Measurements from ENCODE around the gene TRIO.
"Not testable (repeated sequence)": the region's sequence is repeated elsewhere in the genome, so short reads cannot be mapped to it uniquely, and the experiment has no call there.

Gene TRIO

DNA sequence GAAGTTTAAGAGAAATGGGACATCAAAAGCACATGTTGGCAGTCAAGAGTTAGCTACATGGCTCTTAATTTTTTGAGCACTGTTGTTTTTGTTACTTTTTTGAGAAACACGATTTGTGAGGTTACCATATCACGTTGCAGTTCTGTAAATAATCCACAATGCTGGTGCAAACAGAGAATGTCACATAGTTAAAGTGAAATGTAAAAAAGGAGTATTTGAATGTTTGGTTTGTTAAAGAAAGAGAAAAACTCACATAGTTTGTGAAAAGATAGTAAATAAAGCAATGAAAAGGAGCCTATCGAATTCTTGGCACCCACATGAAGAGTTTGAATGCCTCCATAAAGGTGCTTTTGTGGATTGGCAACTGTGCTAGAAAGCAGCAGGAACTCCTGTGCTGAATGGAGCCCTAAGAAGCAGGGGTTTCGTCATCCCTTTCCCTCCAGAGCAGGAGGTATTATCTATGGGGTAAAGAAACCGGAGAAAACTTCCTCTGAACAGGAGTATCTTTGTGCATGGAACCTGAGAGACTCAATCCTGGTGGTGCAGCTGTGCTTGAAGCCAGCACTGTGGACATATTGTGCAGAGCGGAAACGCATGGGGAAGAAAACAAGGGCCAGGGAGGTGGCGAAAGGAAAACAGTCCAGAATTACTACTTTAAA, 289.9 kb downstream of the TRIO start:
- ATAC-seq (ENCODE audit: insufficient read depth, low read depth) (no peak), DNase-seq (no peak)
- no peak overlapping the region for H3K4me3 ChIP-seq (ENCODE audit: low read depth in 1 of 2, low read length in 2 of 2)
- no peaks in the 10 kb centered on the region for H4K20me1 ChIP-seq (ENCODE audit: insufficient read depth, low read length)
- H2AFZ ChIP-seq (ENCODE audit: low read depth, low read length), result no peak overlapping the region
- H3K4me2 ChIP-seq (ENCODE audit: insufficient read depth, low read length), result no peak overlapping the region
- TF ChIP-seq, protein P1, sequence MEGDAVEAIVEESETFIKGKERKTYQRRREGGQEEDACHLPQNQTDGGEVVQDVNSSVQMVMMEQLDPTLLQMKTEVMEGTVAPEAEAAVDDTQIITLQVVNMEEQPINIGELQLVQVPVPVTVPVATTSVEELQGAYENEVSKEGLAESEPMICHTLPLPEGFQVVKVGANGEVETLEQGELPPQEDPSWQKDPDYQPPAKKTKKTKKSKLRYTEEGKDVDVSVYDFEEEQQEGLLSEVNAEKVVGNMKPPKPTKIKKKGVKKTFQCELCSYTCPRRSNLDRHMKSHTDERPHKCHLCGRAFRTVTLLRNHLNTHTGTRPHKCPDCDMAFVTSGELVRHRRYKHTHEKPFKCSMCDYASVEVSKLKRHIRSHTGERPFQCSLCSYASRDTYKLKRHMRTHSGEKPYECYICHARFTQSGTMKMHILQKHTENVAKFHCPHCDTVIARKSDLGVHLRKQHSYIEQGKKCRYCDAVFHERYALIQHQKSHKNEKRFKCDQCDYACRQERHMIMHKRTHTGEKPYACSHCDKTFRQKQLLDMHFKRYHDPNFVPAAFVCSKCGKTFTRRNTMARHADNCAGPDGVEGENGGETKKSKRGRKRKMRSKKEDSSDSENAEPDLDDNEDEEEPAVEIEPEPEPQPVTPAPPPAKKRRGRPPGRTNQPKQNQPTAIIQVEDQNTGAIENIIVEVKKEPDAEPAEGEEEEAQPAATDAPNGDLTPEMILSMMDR (IDR thresholded peaks at IDR 0.05; ENCODE audit: borderline replicate concordance, extremely low read depth, low read length, poor library complexity, severe bottlenecking), result no peak
- TF ChIP-seq EZH2 (IDR thresholded peaks at IDR 0.05; ENCODE audit: borderline replicate concordance, low read depth, low read length, severe bottlenecking), result no peak
- no peaks in the 10 kb centered on the region for H3K4me1 ChIP-seq (ENCODE audit: insufficient read depth, low read length)
- H3K36me3 ChIP-seq (ENCODE audit: insufficient read depth, low read length), result no peaks in the 10 kb centered on the region
- no peaks in the 10 kb centered on the region for H3K27me3 ChIP-seq (ENCODE audit: insufficient read depth, low read length, poor library complexity)
- H3K79me2 ChIP-seq (ENCODE audit: insufficient read depth, low read length), result no peaks in the 10 kb centered on the region
- no peak overlapping the region for H3K9ac ChIP-seq (ENCODE audit: low read depth, low read length)
- H3K27ac ChIP-seq (ENCODE audit: low read length), result no peak overlapping the region
- no peaks in the 10 kb centered on the region for H3K9me3 ChIP-seq (ENCODE audit: insufficient read depth, low read length, severe bottlenecking)

DNA sequence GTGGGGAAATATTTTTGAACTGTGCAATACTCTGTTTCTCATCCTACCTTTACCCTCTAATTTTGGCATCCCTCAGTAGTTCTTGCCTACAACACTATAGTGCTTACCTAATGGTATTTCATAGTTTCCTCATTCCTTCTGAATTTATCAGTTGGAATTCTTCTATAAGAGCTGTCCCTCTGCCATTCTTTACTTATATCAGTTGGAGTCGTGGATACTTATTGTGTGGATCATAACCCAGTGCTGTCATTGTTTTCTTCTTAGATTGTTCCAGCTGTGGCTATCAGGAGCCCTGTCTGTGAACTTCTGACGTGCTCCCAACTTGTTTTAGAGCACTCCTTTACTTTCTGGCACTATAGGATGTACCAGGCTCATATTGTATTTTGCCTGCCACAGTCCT, 292.3 kb downstream of the TRIO start:
- ATAC-seq (ENCODE audit: insufficient read depth, low read depth), result no peak
- no peak for DNase-seq

DNA sequence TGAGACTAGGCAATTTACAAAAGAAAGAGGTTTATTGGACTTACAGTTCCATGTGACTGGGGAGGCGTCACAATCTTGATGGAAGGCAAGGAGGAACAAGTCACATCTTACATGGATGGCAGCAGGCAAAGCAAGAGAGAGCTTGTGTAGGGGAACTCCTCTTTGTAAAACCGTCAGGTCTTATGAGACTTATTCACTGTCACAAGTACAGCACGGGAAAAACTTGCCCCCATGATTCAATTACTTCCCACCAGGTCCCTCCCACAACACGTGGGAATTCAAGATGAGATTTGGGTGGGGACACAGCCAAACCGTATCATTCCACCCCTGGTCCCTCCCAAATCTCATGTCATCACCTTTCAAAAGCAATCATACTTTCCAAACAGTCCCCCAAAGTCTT, 293.0 kb downstream of the TRIO start:
- DNase-seq; H3K36me3 ChIP-seq (ENCODE audit: insufficient read depth, low read length); H2AFZ ChIP-seq (ENCODE audit: low read depth, low read length); H3K9me3 ChIP-seq (ENCODE audit: insufficient read depth, low read length, severe bottlenecking); H3K27me3 ChIP-seq (ENCODE audit: insufficient read depth, low read length, poor library complexity); H3K9ac ChIP-seq (ENCODE audit: low read depth, low read length); H3K4me3 ChIP-seq (ENCODE audit: low read depth in 1 of 2, low read length in 2 of 2); H3K27ac ChIP-seq (ENCODE audit: low read length); H3K4me1 ChIP-seq (ENCODE audit: insufficient read depth, low read length); H3K4me2 ChIP-seq (ENCODE audit: insufficient read depth, low read length); ATAC-seq (ENCODE audit: insufficient read depth, low read depth); H4K20me1 ChIP-seq (ENCODE audit: insufficient read depth, low read length); H3K79me2 ChIP-seq (ENCODE audit: insufficient read depth, low read length): not testable (repeated sequence)

More for the DNA sequence above, 292.3 kb downstream of the TRIO start:
- TF ChIP-seq, protein P1 (IDR thresholded peaks at IDR 0.05; ENCODE audit: borderline replicate concordance, extremely low read depth, low read length, poor library complexity, severe bottlenecking), result no peak
- no peak for TF ChIP-seq EZH2 (IDR thresholded peaks at IDR 0.05; ENCODE audit: borderline replicate concordance, low read depth, low read length, severe bottlenecking)
- Histone ChIP-seq H3K27me3 (ENCODE audit: insufficient read depth, low read length, poor library complexity) (no peaks in the 10 kb centered on the region), H3K4me2 (ENCODE audit: insufficient read depth, low read length) (no peak overlapping the region), H3K79me2 (ENCODE audit: insufficient read depth, low read length) (no peaks in the 10 kb centered on the region), H3K27ac (ENCODE audit: low read length) (no peak overlapping the region), H3K4me3 (ENCODE audit: low read depth in 1 of 2, low read length in 2 of 2) (no peak overlapping the region), H4K20me1 (ENCODE audit: insufficient read depth, low read length) (no peaks in the 10 kb centered on the region), H3K9ac (ENCODE audit: low read depth, low read length) (no peak overlapping the region), H3K9me3 (ENCODE audit: insufficient read depth, low read length, severe bottlenecking) (no peaks in the 10 kb centered on the region), H3K36me3 (ENCODE audit: insufficient read depth, low read length) (no peaks in the 10 kb centered on the region), H2AFZ (ENCODE audit: low read depth, low read length) (no peak overlapping the region), H3K4me1 (ENCODE audit: insufficient read depth, low read length) (no peaks in the 10 kb centered on the region)

DNA sequence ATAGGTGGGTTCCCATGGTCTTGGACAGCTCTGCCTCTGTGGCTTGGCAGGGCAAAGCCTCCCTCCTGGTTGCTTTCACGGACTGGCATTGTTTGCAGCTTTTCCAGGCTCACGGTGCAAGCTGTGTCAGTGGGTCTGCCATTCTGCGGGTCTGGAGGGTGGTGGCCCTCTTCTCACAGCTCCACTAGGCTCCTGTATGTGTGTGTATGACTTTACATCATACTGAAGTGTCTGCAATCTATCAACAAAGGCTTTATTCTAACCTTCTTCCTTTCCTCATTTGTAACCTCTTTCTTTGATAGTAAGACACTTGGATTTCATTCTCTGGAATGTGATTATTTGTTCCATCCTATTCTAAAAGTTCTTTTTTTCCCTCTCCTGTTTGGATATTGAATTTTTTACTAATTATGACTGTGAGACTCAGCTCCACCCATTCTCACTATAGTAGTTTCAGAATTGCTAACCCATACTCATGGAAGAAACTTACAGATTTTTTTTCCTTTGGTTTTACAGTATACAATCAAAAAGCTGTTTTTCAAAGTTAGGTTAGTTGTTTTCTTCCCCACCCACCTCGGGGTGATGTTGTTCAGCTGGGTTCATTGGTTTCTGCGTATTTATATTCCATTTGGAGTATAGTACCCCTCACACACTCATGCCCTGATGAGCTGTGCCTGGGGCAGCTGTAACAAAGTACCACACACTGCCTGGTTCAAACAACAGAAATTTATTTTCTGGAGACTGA, 293.8 kb downstream of the TRIO start:
- Histone ChIP-seq H3K36me3 (ENCODE audit: insufficient read depth, low read length) (no peaks in the 10 kb centered on the region), H3K4me2 (ENCODE audit: insufficient read depth, low read length) (no peak overlapping the region), H3K4me1 (ENCODE audit: insufficient read depth, low read length) (no peaks in the 10 kb centered on the region), H3K4me3 (ENCODE audit: low read depth in 1 of 2, low read length in 2 of 2) (no peak overlapping the region), H3K9me3 (ENCODE audit: insufficient read depth, low read length, severe bottlenecking) (no peaks in the 10 kb centered on the region), H3K27me3 (ENCODE audit: insufficient read depth, low read length, poor library complexity) (no peaks in the 10 kb centered on the region), H3K79me2 (ENCODE audit: insufficient read depth, low read length) (no peaks in the 10 kb centered on the region), H2AFZ (ENCODE audit: low read depth, low read length) (no peak overlapping the region), H3K27ac (ENCODE audit: low read length) (no peak overlapping the region), H4K20me1 (ENCODE audit: insufficient read depth, low read length) (no peaks in the 10 kb centered on the region), H3K9ac (ENCODE audit: low read depth, low read length) (no peak overlapping the region)
- DNase-seq, result no peak
- no peak for ATAC-seq (ENCODE audit: insufficient read depth, low read depth)
- no peak for TF ChIP-seq EZH2 (IDR thresholded peaks at IDR 0.05; ENCODE audit: borderline replicate concordance, low read depth, low read length, severe bottlenecking)
- TF ChIP-seq, protein P1 (IDR thresholded peaks at IDR 0.05; ENCODE audit: borderline replicate concordance, extremely low read depth, low read length, poor library complexity, severe bottlenecking), result no peak
